SU-DHL-6 (cell line): ENCODE data around the gene FAT3.

Experiments
- EZH2phosphoT487 ChIP-seq: fragments of 200-600 bp; sonication (generic), shearing (Covaris generic); conservative IDR thresholded peaks from 2 replicates; pipeline ENCODE4 v1.6.1; 2018; ENCODE audit warnings: mild to moderate bottlenecking, antibody characterized with exemption, low read length, moderate library complexity, mixed read lengths
- TF ChIP-seq, protein P1 (sequence below): fragments of 200-600 bp; sonication (generic); IDR thresholded peaks from one replicate; pipeline ENCODE4 v1.5.1; 2017; ENCODE audit warnings: antibody characterized with exemption, mild to moderate bottlenecking, low read length, moderate library complexity; ENCODE audit not compliant: insufficient read depth, poor library complexity, severe bottlenecking

DNA sequence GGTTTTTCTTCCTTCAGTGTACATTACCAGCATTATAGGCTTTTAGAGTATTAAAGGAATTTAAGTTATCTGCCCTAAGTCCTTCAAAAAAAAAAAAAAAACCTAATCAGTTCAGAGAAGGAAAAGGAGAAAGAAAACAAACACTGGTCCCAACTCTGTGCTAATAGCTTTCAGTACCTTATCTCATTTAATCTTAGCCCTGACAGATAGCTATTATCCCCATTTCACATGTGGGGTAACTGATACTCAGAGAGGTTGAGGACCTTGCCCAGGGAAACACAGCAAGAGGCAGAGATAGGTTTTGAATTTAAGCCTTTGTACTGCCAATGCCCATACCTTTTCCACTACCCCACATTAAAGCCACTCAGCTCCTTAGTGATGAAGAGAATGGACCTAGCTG lies 43.4 kb downstream of the FAT3 start:
- TF ChIP-seq, protein P1, sequence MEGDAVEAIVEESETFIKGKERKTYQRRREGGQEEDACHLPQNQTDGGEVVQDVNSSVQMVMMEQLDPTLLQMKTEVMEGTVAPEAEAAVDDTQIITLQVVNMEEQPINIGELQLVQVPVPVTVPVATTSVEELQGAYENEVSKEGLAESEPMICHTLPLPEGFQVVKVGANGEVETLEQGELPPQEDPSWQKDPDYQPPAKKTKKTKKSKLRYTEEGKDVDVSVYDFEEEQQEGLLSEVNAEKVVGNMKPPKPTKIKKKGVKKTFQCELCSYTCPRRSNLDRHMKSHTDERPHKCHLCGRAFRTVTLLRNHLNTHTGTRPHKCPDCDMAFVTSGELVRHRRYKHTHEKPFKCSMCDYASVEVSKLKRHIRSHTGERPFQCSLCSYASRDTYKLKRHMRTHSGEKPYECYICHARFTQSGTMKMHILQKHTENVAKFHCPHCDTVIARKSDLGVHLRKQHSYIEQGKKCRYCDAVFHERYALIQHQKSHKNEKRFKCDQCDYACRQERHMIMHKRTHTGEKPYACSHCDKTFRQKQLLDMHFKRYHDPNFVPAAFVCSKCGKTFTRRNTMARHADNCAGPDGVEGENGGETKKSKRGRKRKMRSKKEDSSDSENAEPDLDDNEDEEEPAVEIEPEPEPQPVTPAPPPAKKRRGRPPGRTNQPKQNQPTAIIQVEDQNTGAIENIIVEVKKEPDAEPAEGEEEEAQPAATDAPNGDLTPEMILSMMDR = no peak
- no peak for TF ChIP-seq EZH2phosphoT487
